HG03432 (cell line): ENCODE data around the gene MTRF1L.

Experiments used
- ATAC-seq: cut with Tn5 transposase; IDR thresholded peaks from one replicate; pipeline ENCODE4 v1.9.1; 2021; ENCODE audit warnings: mild to moderate bottlenecking, moderate library complexity; ENCODE audit not compliant: unreplicated experiment

The MTRF1L gene, protein sequence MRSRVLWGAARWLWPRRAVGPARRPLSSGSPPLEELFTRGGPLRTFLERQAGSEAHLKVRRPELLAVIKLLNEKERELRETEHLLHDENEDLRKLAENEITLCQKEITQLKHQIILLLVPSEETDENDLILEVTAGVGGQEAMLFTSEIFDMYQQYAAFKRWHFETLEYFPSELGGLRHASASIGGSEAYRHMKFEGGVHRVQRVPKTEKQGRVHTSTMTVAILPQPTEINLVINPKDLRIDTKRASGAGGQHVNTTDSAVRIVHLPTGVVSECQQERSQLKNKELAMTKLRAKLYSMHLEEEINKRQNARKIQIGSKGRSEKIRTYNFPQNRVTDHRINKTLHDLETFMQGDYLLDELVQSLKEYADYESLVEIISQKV

DNA sequence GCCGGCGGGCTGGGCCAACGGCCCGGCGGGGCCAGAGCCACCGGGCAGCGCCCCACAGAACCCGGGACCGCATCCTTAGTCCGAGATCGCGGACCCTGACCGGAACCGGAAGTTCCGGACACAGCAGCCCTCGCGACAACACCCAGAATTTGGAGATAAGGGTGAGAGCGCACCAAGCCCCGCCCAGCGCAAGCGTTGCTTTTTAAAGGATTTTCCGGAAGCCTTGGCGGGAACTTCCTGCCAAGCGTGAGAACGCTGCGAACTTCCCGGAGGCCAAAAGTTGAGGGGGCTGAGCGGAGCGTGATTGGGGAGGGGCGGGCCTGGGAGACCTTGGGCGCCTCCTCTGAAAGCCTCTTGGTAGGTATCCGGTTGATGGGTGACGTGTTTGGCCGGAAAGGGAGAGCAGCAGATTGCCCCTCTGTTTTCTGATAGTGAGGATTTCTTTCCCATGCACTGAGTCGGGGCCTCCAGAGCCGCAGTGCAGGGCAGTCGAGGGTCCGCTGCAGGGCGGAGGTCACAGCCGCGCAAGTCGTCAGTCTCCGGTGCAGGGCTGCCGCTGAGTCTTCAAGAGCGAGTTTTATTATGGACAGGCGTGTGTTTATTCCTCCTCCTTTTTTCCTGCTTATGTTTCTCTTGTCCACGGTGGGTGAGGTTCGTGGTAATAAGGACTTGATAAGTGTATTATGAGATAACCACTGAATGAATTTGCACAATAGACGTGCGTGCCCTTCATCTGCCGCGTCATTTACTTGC, at the start of gene MTRF1L:
Gene MTRF1L, minus strand, starts transcription at position 97 of the 753 bp plus-strand sequence. Its CDS starts 24 bp downstream, at position 73.
- ATAC-seq, result peak; percentile 95

DNA sequence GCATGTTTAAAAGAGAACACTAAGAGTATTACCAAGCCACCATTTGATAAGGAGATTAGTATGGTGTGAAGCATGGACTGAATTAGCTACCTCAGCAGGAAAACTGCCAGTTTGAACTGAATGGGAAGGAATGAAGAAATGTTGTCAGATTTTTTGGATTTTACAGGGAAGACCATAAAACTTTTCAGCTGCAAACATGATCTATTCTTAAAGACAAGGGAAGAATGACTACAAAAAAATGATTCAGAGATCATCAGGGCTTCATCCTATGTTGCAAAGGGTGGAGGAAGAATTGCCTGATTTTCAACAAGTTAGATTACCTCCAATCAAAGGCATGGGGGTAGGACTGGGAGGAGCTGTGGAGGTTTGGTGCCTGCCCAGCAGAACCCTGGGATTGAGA, 49.3 kb upstream of the MTRF1L start:
- no peak for ATAC-seq

DNA sequence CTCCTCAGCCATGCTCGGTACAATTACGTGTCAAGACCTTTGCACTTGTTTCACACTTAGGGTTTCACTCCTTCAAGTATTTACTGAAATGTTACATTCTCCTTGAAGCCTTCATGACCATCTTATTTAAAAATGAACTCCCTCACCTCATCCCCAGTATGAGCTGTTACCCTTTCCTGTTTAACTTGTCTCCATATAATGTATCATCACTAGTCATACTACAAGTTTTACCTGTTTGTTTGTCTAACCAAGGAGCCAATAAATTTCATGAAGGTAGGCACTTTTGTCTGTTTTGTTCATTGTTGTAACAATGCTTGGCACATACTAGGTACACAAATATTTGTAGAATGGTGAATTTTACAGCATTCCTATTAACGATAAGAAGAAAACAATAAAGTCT, 46.1 kb upstream of the MTRF1L start:
- ATAC-seq, result no peak

DNA sequence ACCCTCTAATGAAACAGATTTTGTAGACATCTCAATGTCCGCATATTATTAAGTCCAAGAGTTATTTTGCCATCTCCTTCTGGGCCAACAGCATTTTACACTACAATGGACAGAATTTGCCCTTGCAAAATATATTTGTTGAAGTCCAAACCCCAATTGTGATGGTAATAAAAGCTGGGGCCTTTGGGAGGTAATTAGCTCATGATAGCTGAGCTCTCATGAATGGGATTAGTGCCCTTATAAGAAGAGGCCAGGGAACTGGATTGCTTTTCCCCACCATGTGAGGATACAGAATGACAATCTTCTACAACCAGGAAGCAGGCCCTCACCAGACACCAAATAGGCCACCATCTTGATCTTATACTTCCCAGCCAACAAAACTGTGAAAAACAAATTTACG, 44.9 kb upstream of the MTRF1L start:
- ATAC-seq, result no peak

DNA sequence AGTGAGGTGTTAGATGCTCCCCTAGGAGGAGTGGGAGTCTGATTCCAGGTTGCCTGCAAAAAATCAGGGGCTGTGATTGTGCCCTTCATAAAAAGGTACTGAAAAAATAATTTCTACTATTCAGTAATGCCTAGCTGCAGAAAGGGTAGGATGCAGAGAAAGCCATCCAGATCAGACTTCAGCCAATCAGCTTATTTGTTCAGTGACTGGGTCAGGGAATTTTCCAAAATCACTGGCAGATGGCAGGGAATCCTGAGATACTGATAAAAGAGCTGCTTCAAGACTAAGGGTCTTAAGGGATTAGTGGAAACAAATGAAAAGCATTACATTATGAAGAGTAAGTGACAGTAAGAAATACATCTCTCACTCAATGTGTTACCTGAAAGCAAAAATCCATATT, 42.8 kb upstream of the MTRF1L start:
- no peak for ATAC-seq

DNA sequence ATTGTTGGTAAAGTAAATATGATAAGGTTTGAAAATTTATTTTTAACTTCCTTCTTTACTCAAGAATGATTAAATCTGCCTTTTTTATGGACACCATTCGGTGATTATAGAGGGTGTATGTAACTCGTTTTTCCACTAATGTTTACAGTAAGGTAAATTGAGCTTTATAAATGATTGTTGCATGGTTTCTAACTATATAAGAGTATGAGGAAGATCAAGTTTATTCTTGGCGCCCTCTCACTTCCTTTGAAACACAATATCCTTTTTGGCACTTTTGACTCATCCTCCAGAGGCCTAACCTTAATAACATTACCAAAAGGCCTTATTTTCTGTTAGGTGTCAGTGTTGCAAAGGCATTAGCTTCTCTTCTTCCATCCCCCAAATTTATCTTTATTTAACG, 41.8 kb upstream of the MTRF1L start:
- no peak for ATAC-seq

DNA sequence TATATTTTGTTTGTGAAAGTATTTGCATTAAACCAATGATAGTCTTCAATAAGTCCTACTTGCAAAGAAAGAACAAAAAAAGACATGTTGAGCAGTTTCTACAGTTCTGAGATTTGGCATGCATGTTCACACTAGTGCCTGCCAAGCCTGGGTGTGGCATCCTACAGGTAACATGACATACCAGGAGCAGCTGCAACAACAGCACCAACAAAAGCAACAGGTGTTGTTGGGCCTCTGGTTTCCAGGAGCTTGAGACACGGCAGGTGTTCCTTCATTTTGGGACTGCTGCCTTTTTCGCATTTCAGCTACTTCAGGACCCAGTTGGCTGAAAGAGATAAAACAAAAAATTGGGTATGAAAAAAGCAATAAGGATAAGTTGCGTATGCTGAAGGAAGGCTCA, 41.2 kb upstream of the MTRF1L start:
- ATAC-seq, result no peak

DNA sequence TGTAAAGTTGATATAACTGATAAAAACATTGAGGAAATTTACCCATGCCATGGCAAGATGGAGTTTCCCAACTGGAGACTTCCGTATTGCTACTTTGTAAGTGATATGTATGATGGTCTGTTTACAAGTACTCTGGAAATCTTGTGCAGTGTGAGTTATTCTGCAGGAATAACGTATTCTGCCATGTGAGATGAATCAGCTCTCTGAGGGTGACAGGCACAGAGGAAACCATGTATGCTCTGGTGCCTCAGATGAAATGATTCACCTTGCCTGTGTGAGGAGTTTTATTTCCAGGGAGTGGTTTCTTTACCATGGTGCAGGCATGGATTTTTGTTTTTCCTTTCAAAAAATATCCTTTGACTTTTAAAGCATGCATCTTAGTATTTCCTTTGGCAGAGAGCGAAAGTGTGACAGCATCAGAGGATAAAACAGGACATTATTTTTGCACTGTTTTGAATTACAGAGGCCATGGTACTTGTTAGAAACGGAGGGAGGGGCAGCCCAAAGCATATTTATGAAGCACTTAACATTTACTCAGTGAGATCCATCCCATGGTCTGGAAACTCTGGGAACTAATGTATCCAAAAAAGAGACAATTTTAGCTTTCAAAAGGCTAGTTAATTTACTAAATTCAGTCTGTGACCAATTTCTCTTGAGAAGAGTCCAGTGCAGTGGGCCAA, 36.0 kb upstream of the MTRF1L start:
- no peak for ATAC-seq

DNA sequence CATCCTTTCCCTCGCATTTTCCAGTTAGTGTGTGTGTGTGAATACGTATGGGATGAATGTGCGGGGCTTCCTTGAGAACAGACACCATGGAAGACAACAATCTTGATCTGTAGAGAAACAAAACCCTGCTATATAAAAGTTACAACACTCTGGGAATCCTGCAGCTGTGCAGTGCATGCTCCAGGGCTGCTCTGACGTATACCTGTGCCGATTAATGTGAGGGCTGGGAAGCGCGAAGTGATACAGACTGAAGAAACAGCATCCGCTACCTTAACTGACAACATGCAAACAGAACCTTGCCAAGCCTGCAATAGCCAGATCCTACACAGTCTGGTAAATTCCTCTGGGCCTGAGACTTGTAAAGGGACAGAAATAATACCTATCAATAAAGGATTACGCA, 31.6 kb upstream of the MTRF1L start:
- no peak for ATAC-seq

DNA sequence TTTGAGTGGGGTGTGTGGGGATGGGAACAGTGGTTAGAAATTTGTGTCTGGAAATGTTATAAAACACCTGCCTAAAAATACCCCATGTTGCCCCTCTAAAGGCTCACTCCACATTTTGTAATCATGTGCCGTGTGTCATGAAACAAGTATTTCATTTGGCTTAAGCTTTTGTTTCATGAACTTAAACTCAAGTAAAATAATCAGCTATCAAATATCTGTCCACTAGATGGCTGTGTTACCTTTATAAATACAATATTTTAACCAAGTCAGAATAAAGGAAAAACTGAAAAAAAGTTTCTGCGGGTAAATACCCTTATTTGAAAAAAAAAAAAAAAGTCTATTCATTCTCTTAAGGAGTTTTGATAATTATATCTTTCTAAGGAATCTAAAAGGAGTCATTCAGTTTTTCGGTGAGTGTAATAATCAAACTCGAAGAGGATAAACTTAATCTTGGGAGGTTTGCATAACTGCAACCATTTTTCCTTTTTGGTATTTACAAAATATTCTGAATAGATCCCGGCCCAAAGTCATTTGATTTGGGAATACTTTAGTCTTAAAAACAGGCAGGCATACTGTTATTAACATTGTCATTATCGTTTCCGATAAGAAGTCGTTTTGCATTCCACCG, 29.9 kb upstream of the MTRF1L start:
- ATAC-seq, result peak; percentile 50

DNA sequence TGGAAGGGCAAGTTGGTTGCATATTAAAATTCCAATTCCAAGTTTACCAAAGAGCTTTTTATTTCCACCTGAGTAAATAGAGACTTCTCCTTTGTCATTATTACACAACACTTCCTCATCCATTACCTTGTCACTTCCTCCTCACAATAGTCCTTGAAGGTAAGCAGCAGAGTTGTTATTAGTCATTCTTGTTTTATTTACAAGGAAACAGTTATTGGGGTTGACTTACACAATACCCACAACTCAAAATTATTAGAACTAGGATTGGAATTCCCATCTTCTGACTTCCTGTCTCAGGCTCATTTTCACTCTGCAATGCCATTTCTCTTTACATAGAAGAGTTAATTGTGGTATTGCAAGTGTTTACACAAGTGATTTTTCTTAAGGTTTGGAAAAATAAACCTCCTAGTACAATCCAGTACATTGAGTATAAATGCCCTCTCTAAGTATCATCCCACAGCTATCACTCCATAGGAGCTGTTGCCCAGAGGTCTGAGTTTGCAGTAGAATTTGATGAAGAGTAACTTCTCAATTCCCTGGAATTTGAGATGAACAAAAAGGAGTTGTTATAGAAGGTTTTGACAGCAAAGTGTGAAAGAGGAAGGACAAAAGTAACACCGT, 28.9 kb upstream of the MTRF1L start:
- no peak for ATAC-seq

DNA sequence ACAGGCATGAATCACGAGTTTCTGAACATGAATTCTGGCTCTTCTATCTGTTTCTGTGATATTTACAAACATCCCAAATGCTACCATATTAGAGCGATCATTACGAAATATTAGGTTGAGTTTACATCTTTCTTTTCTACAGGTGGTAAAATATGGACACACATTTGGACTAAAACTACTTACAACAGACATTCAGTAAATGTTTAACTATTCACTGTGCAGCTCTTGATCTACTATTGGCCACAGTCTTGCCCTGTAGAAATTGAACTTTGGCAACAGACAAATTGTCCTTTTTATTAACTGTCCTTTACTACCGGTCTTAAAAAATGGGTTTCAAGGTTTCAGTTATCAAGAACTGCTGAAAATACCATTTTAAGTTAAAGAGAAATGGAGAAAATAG, 26.5 kb upstream of the MTRF1L start:
- no peak for ATAC-seq

DNA sequence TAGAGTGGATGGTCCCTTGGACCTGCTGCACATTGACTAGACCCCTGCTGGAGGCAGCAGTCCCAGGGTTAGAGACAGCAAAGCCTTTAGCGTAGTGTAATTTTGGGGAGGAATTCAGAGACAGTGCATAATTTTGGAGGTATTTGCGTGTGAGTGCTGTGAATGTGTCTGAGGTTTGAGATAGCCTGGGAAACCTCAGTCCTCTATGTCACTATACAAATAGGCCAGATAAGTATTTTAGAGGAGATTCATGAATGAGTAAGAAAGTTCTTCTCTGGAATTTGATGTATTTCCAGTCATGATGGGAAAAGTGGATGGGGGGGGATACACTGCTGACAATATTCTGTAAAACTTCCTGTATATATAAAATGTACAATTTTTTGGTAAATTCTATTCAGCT, 25.8 kb upstream of the MTRF1L start:
- no peak for ATAC-seq

DNA sequence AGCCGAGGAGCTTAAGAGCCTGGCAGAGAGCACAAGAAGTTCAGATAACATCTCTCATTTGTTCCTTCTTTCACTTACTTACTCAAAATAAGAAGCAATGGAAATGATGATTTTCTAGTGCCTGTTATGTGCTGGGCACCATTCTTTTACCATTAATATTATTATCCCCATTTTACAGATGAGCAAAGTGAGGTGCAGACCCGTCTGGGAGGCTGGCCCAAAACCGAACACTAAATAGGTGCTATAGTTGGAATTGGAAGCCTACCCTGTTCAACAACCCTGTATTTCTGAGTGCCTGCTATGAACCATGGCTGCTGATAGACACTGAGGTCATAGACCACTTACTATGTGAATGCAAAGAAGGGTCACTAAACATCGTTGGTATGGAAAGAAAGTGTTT, 25.0 kb upstream of the MTRF1L start:
- no peak for ATAC-seq

DNA sequence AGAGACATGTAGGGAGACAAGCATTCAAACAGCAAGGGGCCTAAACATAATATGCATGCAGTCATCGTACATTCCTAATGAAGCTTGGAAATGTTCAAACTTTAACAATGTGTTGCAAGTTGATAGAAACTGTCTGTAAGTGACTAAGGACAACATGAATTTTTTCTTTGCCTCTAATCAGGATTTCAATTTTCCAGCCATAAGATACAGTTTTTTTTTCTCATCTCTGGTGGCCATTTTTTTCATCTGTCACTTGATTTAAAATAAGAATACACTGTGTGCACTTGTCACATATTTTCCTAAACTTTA, 22.2 kb upstream of the MTRF1L start:
- no peak for ATAC-seq

DNA sequence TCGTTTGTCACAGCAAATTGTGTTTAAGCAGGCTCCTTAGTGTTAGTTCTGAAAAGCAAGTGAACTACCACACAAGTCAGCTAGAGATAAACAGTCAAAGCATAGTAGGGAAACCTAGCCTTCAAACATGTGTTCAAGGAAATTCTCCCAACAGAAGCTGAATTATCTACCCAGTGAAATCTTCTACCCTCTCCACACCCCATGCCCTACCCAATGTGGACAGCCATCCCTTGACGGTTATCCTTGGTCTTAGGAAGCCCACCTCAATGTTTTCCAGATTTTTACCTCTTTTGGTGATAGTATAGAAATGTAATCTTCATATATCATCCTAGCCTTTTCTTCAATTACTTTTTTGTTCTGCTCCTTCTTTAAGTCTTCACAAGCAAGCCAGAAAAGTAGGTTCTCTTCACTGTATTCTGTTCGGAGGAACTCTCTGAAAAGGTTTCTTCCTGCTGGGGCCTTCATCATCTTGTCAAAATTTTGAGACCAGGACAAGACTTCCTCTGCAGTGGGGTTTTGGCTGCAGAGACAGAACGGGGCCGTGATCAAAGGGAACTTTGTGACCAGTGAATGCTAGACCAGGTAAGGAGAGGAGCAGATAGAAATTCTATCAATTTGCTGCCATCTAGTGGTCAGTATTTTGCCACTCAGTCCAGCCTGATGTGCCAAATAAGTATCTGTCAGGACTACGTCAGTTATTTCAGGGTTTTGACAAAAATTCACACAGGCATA, 21.6 kb upstream of the MTRF1L start:
- peak; percentile 97 for ATAC-seq

DNA sequence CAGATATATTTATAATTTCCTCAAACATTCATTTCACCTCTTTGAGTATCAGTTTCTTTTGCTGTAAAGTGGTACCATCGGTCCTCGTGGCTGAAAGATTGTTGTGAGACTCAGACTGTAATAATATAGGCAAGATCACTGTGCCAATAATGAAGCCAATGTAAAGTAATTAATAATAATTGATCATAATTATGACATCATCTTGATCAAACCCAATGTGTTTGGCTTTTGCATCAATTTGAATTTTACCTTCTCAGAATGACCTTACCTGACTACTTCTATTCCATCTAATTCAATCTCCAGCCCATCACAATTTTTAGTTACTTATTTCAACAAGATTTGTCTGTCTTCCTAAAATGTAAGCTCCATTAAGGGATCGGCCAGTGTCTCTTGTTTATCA, 15.8 kb upstream of the MTRF1L start:
- ATAC-seq, result no peak

DNA sequence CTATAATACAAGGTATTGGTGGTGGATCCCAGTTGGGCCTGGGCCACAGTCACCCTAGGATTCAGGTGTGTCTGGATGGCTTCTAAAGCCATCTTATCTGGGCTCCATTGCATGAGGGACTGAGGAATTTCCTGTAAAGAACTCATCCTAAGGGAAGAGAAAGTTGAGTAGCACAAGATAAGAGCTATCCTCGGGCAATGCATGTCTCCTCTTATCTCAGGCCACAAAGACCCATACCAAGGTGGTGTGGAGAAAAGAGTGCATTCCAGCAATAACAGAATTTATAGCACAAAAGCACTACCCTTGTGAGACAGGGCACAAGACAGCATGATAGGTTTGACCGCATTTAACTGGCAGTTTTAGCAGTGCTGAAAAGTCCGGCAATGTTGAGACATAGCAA, 14.3 kb upstream of the MTRF1L start:
- ATAC-seq, result no peak

DNA sequence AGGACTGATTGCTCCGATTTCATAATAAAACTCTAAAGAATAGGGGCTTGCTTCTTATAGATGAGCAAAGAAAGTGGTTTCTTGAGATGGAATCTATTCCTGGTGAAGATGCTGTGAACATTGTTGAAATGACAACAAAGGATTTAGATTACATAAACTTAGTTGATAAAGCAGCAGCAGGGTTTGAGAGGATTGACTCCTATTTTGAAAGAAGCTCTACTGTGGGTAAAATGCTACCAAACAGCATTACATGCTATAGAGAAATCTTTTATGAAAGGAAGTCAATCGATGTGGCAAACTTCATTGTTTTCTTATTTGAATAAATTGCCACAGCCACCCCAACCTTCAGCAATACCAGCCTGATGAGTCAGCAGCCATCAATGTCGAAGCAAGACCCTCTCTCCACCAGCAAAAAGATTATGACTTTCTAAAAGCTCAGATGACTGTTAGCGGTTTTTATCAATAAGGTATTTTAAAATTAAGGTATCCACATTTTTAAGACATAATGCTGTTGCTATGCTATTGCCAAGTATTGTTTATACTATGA, 12.7 kb upstream of the MTRF1L start:
- no peak for ATAC-seq

DNA sequence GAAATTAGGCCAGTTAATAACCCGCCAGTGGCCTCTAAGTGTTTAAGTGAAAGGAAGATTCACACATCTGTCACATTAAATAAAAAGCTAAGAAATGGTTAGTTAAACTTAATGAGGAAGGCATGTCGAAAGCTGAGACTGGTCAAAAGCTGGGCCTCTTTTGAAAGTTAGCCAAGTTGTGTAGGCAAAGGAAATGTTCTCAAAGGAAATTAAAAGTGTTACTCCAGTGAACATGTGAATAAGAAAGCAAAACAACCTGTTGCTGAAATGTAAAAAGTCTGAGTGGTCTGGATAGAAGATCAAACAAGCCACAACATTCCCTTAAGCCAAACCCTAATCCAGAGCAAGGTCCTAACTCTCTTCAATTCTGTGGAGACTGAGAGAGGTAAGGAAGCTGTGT, 10.9 kb upstream of the MTRF1L start:
- no peak for ATAC-seq
